Measurements from ENCODE around the gene AHNAK2. TPM values are rescaled to one million over a fixed set of nuclear protein-coding genes. Genes with fewer than 3 reads are reported as not detected.

AHNAK2 gene
- total RNA-seq, 6 experiments from 2014 or later, result 50.2 to 76.2 (median 73.7) TPM

GRCh38 chr14:104938436-104938835 lies 39.7 kb downstream of the AHNAK2 start:
- H3K36me3 Mint-ChIP-seq (ENCODE audit: low read depth), result peaks cover 17% of the 10 kb centered on the region
- H3K4me1 Mint-ChIP-seq (ENCODE audit: low read depth), result 0 out of 2 replicates have a peak, but pooled peaks cover 5% of the 10 kb centered on the region
- no peaks in the 10 kb centered on the region for H3K9me3 Mint-ChIP-seq
- no peak overlapping the region for H3K4me3 Mint-ChIP-seq
- H3K27me3 Mint-ChIP-seq (ENCODE audit: insufficient read depth), result peaks cover 11% of the 10 kb centered on the region; the same call in 1 of the 2 replicates
- DNase-seq, result no peak
- H3K27ac Mint-ChIP-seq, result no peak overlapping the region
- TF ChIP-seq CTCF (IDR thresholded peaks at IDR 0.05), result no peak

- no peaks in the 10 kb centered on the region for H3K9me3 Mint-ChIP-seq
- H3K27me3 Mint-ChIP-seq (ENCODE audit: insufficient read depth), result peaks cover 11% of the 10 kb centered on the region; the same call in 1 of the 2 replicates
- no peak overlapping the region for H3K27ac Mint-ChIP-seq
- peaks cover 17% of the 10 kb centered on the region for H3K36me3 Mint-ChIP-seq (ENCODE audit: low read depth)
- 0 out of 2 replicates have a peak, but pooled peaks cover 5% of the 10 kb centered on the region for H3K4me1 Mint-ChIP-seq (ENCODE audit: low read depth)
- no peak for DNase-seq
- TF ChIP-seq CTCF (IDR thresholded peaks at IDR 0.05), result no peak
- no peak overlapping the region for H3K4me3 Mint-ChIP-seq
Measured at GRCh38 chr14:104937694-104938365, 40.3 kb downstream of the AHNAK2 start.

- Mint-ChIP-seq H3K27ac (no peak overlapping the region), H3K27me3 (ENCODE audit: insufficient read depth) (peaks cover 11% of the 10 kb centered on the region; the same call in 1 of the 2 replicates), H3K36me3 (ENCODE audit: low read depth) (peaks cover 17% of the 10 kb centered on the region), H3K4me1 (ENCODE audit: low read depth) (0 out of 2 replicates have a peak, but pooled peaks cover 5% of the 10 kb centered on the region), H3K4me3 (no peak overlapping the region), H3K9me3 (no peaks in the 10 kb centered on the region)
- no peak for DNase-seq
- no peak for TF ChIP-seq CTCF (IDR thresholded peaks at IDR 0.05)
Measured at GRCh38 chr14:104937161-104937560, 41.0 kb downstream of the AHNAK2 start.

GRCh38 chr14:104936361-104937155 lies 41.6 kb downstream of the AHNAK2 start:
- DNase-seq, result no peak
- Mint-ChIP-seq H3K4me3 (no peak overlapping the region), H3K9me3 (no peaks in the 10 kb centered on the region), H3K27ac (no peak overlapping the region), H3K27me3 (ENCODE audit: insufficient read depth) (peaks cover 11% of the 10 kb centered on the region; the same call in 1 of the 2 replicates), H3K4me1 (ENCODE audit: low read depth) (0 out of 2 replicates have a peak, but pooled peaks cover 5% of the 10 kb centered on the region), H3K36me3 (ENCODE audit: low read depth) (peaks cover 17% of the 10 kb centered on the region)
- TF ChIP-seq CTCF (IDR thresholded peaks at IDR 0.05), result no peak

GRCh38 chr14:104935955-104936354 lies 42.2 kb downstream of the AHNAK2 start:
- no peak for DNase-seq
- TF ChIP-seq CTCF (IDR thresholded peaks at IDR 0.05), result no peak
- H3K27me3 Mint-ChIP-seq (ENCODE audit: insufficient read depth), result peaks cover 11% of the 10 kb centered on the region
- peaks cover 15% of the 10 kb centered on the region for H3K36me3 Mint-ChIP-seq (ENCODE audit: low read depth)
- H3K4me1 Mint-ChIP-seq (ENCODE audit: low read depth), result 0 out of 2 replicates have a peak, but pooled peaks cover 5% of the 10 kb centered on the region
- no peak overlapping the region for H3K4me3 Mint-ChIP-seq
- no peak overlapping the region for H3K27ac Mint-ChIP-seq
- H3K9me3 Mint-ChIP-seq, result no peaks in the 10 kb centered on the region

All from HFFc6 (cell line).